ENCODE measurements around the gene CXCR3.

- TF ChIP-seq POLR2A (IDR thresholded peaks at IDR 0.05) (no peak), CTCF (IDR thresholded peaks at IDR 0.05) (no peak)
Observed at GRCh38 chrX:71640002-71640401, 21.7 kb upstream of the CXCR3 start.

Data from Peyer's patch (tissue), 4 donors.